GM12878 (cell line): ENCODE data around the gene RPS6KC1. TPM values are rescaled to one million over a fixed set of nuclear protein-coding genes. Genes with fewer than 3 reads are reported as not detected.

ENCODE experiments used
- ATAC-seq: fragments of 200-7000 bp; cut with Tn5 transposase; 3 replicates; pipeline ENCODE4 v1.9.1; 2020; ENCODE audit warnings: mild to moderate bottlenecking, moderate library complexity
- BruUV-seq: library from RNA; stranded (reverse); fragments of 400-500 nt; replicated peaks from 2 replicates; lab custom pipeline; 2021; lab: Mats Ljungman, UMichigan
- CTCF ChIA-PET: fragments of 300-600 bp; sonication (Branson Sonifier 250); formaldehyde crosslinking; extraction: SDS; loops from one replicate; lab custom pipeline; 2021; ENCODE audit warnings: inconsistent platforms; lab: Yijun Ruan, JAX
- POLR2A ChIA-PET: fragments of 350-600 bp; formaldehyde crosslinking; extraction: SDS; loops from one replicate; lab custom pipeline; 2021; ENCODE audit warnings: inconsistent platforms; lab: Charles Lee
- RAD21 ChIA-PET: fragments of 300-600 bp; sonication (Branson Sonifier 250); formaldehyde crosslinking; loops from one replicate; lab custom pipeline; 2023; ENCODE audit warnings: antibody characterized with exemption; ENCODE audit not compliant: unreplicated experiment; lab: Charles Lee
- SMC1A ChIA-PET: fragments of 300-600 bp; sonication (Branson Sonifier 250); formaldehyde crosslinking; loops from one replicate; lab custom pipeline; 2023; ENCODE audit not compliant: unreplicated experiment, uncharacterized antibody; lab: Charles Lee
- DNase-seq: peaks from one replicate; pipeline ENCODE4 v3.0.0-alpha.2; 2011; ENCODE audit warnings: low read depth, low spot score
- FAIRE-seq: peaks from 3 replicates; lab custom pipeline; 2011; peaks lifted over from hg19 to GRCh38; lab: Jason Lieb, UNC
- H2AFZ ChIP-seq: 2 replicates; pipeline ENCODE4 v1.6.0; 2011; ENCODE audit warnings: low read depth, low read length, control low read depth; ENCODE audit not compliant: control insufficient read depth
- H3K27ac ChIP-seq: 2 replicates; pipeline ENCODE4 v1.5.1; 2011; ENCODE audit warnings: control low read depth; ENCODE audit not compliant: control insufficient read depth, insufficient read depth
- H3K27me3 ChIP-seq, 2 experiments: replicated peaks in 1 of 2; 2 replicates each; pipeline versions ENCODE4 v1.6.0 to v1.6.1; 2011; ENCODE audit warnings: low read length in 1 of 2; ENCODE audit not compliant: control insufficient read depth in 2 of 2, insufficient read depth in 2 of 2
- H3K36me3 ChIP-seq, 2 experiments: 2 replicates each; pipeline ENCODE4 v1.5.1; 2011; ENCODE audit warnings: low read length in 1 of 2; ENCODE audit not compliant: control insufficient read depth in 2 of 2, insufficient read depth in 2 of 2
- H3K4me1 ChIP-seq: 2 replicates; pipeline ENCODE4 v1.6.1; 2011; ENCODE audit warnings: mild to moderate bottlenecking, low read length, moderate library complexity, mixed read lengths; ENCODE audit not compliant: control insufficient read depth, insufficient read depth
- H3K4me2 ChIP-seq: 2 replicates; pipeline ENCODE4 v1.6.0; 2011; ENCODE audit warnings: control low read depth; ENCODE audit not compliant: control insufficient read depth, insufficient read depth
- H3K4me3 ChIP-seq: fragments of 200-600 bp; sonication (generic); 2 replicates; pipeline ENCODE4 v1.5.1; 2016
- H3K79me2 ChIP-seq: 2 replicates; pipeline ENCODE4 v1.6.0; 2011; ENCODE audit warnings: low read length; ENCODE audit not compliant: control insufficient read depth, insufficient read depth
- H3K9ac ChIP-seq: 2 replicates; pipeline ENCODE4 v1.8.0; 2011; ENCODE audit warnings: low read length, control low read depth, mixed read lengths; ENCODE audit not compliant: control insufficient read depth, insufficient read depth
- H3K9me3 ChIP-seq: replicated peaks from 3 replicates; pipeline ENCODE4 v1.5.1; 2011; ENCODE audit warnings: mild to moderate bottlenecking, low read length; ENCODE audit not compliant: control insufficient read depth, insufficient read depth
- H4K20me1 ChIP-seq: 2 replicates; pipeline ENCODE4 v1.6.0; 2011; ENCODE audit not compliant: control insufficient read depth, insufficient read depth
- ASH2L ChIP-seq: fragments of 300-600, 200-600 bp; sonication (generic); IDR thresholded peaks from 2 replicates; pipeline ENCODE4 v1.6.1; 2017; ENCODE audit warnings: low read depth, mild to moderate bottlenecking, borderline replicate concordance
- CBFB ChIP-seq: IDR thresholded peaks from 2 replicates; pipeline ENCODE4 v1.6.1; 2016; ENCODE audit warnings: antibody characterized with exemption, low read depth
- CREB1 ChIP-seq: IDR thresholded peaks from 2 replicates; pipeline ENCODE4 v1.6.1; 2012; ENCODE audit warnings: low read depth, mild to moderate bottlenecking, inconsistent platforms
- HCFC1 ChIP-seq: fragments of 150-350 bp; IDR thresholded peaks from 2 replicates; pipeline ENCODE4 v1.6.1; 2014; ENCODE audit warnings: low read length
- IKZF1 ChIP-seq: fragments of 450-650 bp; conservative IDR thresholded peaks from 2 replicates; pipeline ENCODE4 v1.6.1; 2017; ENCODE audit warnings: antibody characterized with exemption, mild to moderate bottlenecking
- KDM1A ChIP-seq: fragments of 200-600 bp; sonication (generic); IDR thresholded peaks from 2 replicates; pipeline ENCODE4 v1.6.1; 2016; ENCODE audit warnings: borderline replicate concordance
- NR2F1 ChIP-seq: fragments of 450-650 bp; conservative IDR thresholded peaks from 2 replicates; pipeline ENCODE4 v1.6.1; 2017; ENCODE audit warnings: mild to moderate bottlenecking
- PAX8 ChIP-seq: fragments of 450-650 bp; IDR thresholded peaks from 2 replicates; pipeline ENCODE4 v1.6.1; 2017; ENCODE audit warnings: mild to moderate bottlenecking, moderate library complexity
- RAD21 ChIP-seq: IDR thresholded peaks from 2 replicates; pipeline ENCODE4 v1.6.1; 2011; ENCODE audit warnings: mild to moderate bottlenecking, low read depth, low read length, moderate library complexity; ENCODE audit not compliant: insufficient read depth
- RBBP5 ChIP-seq: fragments of 200-600 bp; sonication (generic); conservative IDR thresholded peaks from 2 replicates; pipeline ENCODE4 v1.6.1; 2016
- SRF ChIP-seq, 2 experiments: IDR thresholded peaks; 2 replicates each; pipeline ENCODE4 v1.6.1; 2011; ENCODE audit warnings: low read depth in 2 of 2, low read length in 2 of 2, mild to moderate bottlenecking in 1 of 2, moderate library complexity in 1 of 2
- SUPT20H ChIP-seq: IDR thresholded peaks from 2 replicates; pipeline ENCODE4 v1.6.1; 2011; ENCODE audit warnings: low read depth, mild to moderate bottlenecking, low read length, moderate library complexity, borderline replicate concordance; ENCODE audit not compliant: control insufficient read depth
- ZBED1 ChIP-seq: IDR thresholded peaks from 2 replicates; pipeline ENCODE4 v1.6.1; 2016; ENCODE audit warnings: borderline replicate concordance
- ZZZ3 ChIP-seq: IDR thresholded peaks from 2 replicates; pipeline ENCODE4 v1.6.1; 2011; ENCODE audit warnings: low read depth; ENCODE audit not compliant: control insufficient read depth, insufficient read length
- WGBS: methylation state at CpG from one replicate; pipeline ENCODE4 v1.1.6; 2016; ENCODE audit warnings: low lambda C conversion rate; ENCODE audit not compliant: insufficient replicate concordance, insufficient coverage; ENCODE audit errors: missing lambda C conversion rate; 5-methylcytosine and 5-hydroxymethylcytosine counted together
- in situ Hi-C: fragments of 300-500 bp; cut with MboI; formaldehyde crosslinking; loops from 9 replicates; pipeline ENCODE4 v1.14.3; 2018; ENCODE audit warnings: mixed read lengths
- intact Hi-C: fragments of 100-400 bp; cut with micrococcal nuclease; formaldehyde crosslinking; loops from one replicate; pipeline ENCODE4 v1.14.2; 2022; ENCODE audit not compliant: unreplicated experiment
- polyA plus RNA-seq, 11 experiments: library from polyadenylated mRNA; depleted of rRNA in 4 of 11; unstranded in 6 of 11; stranded (reverse) in 5 of 11; fragments of >200 nt; fragmentation: Nextera tagmentation in 4 of 11; fragmentation: Illumina TruSeq in 1 of 11; extraction: Ambion mirVana in 4 of 11; extraction: Trizol in 1 of 11; gene quantifications; 1 replicate in 1 of 11; 2 replicates in 10 of 11; pipeline versions ENCODE4 v1.2.1 to v1.2.3, GENCODE V29; 2011 to 2016; ENCODE audit warnings: inconsistent platforms in 2 of 11, missing spikeins in 2 of 11, low read depth in 1 of 11
- total RNA-seq, 4 experiments: library from RNA; depleted of rRNA in 3 of 4; stranded (reverse); fragments of >200 nt in 3 of 4; fragmentation: Illumina TruSeq in 1 of 4; extraction: Trizol in 1 of 4; gene quantifications; 2 replicates each; pipeline versions ENCODE4 v1.2.1 to v1.2.3, GENCODE V29; 2013 to 2021
- TF ChIP-seq, protein P1 (sequence below): fragments of 450-650 bp; IDR thresholded peaks from 2 replicates; pipeline ENCODE4 v1.6.1; 2017; ENCODE audit warnings: mild to moderate bottlenecking, low read depth, inconsistent platforms; ENCODE audit not compliant: poor library complexity, severe bottlenecking
- TF ChIP-seq, protein P2 (sequence below): IDR thresholded peaks from 2 replicates; pipeline ENCODE4 v1.6.1; 2011; ENCODE audit warnings: low read depth, low read length, improper control_type of control experiment, borderline replicate concordance
- TF ChIP-seq, protein P3 (sequence below): fragments of 150-350 bp; IDR thresholded peaks from 2 replicates; pipeline ENCODE4 v1.6.1; 2014; ENCODE audit warnings: mild to moderate bottlenecking, low read depth, low read length

RPS6KC1 gene
- total and polyA plus RNA-seq, 10 of the 15 experiments (the other 5 are each of a cell fraction or from before 2014, with no cell fraction given): 2.9 to 17.3 (median 12.2) TPM

DNA sequence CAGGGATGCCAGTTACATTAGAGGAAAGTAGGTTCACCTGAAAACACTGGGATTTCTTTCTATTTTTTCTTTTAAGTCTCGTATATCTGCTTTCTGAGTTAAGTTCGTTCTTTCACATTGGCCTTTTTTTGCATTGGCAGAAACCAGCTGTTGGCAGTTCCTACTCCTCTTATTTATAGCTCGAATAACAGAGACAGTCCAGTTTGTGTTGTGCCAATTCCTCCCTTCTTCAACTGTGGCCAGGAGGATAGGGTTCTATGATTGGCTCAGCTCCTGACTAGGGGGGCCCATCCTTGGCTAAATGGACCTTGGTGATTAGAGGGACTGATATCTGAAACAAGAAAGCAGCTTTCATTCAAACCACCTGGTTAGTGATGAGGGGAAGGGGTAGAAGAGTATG lies 115.8 kb downstream of the RPS6KC1 start:
- ChIA-PET CTCF (no interaction called here), POLR2A (no interaction called here), RAD21 (no interaction called here), SMC1A (interaction anchor here (2.5 kb wide), 1 partner anchor 9 kb away, joined by 7 read pairs; no protein-coding TSS in a partner anchor)
- no peak overlapping the region for H2AFZ ChIP-seq
- H3K9ac ChIP-seq: no peak overlapping the region
- no peaks in the 10 kb centered on the region for H3K9me3 ChIP-seq
- no TSS peak for BruUV-seq
- no peaks in the 10 kb centered on the region for H3K4me1 ChIP-seq
- no peak overlapping the region for H3K4me2 ChIP-seq
- no peak for FAIRE-seq
- no peaks in the 10 kb centered on the region for H3K36me3 ChIP-seq
- ATAC-seq: no peak
- intact Hi-C loops (no loop called here), in situ Hi-C loops (no loop called here)
- no peak for DNase-seq
- no peaks in the 10 kb centered on the region for H3K27me3 ChIP-seq
- WGBS: 61% methylated on average over 3 of the region's 3 CpGs
- H3K27ac ChIP-seq: no peak overlapping the region
- no peak overlapping the region for H3K4me3 ChIP-seq
- no peaks in the 10 kb centered on the region for H4K20me1 ChIP-seq
- TF ChIP-seq NR2F1: no peak
- no peak for TF ChIP-seq SUPT20H
- no peak for TF ChIP-seq HCFC1
- no peak for TF ChIP-seq SRF (IDR thresholded peaks at IDR 0.05; ENCODE audit: low read depth in 2 of 2, low read length in 2 of 2)
- no peak for TF ChIP-seq PAX8
- TF ChIP-seq ZZZ3: no peak
- no peak for TF ChIP-seq IKZF1
- no peak for TF ChIP-seq RAD21
- TF ChIP-seq, protein P1, sequence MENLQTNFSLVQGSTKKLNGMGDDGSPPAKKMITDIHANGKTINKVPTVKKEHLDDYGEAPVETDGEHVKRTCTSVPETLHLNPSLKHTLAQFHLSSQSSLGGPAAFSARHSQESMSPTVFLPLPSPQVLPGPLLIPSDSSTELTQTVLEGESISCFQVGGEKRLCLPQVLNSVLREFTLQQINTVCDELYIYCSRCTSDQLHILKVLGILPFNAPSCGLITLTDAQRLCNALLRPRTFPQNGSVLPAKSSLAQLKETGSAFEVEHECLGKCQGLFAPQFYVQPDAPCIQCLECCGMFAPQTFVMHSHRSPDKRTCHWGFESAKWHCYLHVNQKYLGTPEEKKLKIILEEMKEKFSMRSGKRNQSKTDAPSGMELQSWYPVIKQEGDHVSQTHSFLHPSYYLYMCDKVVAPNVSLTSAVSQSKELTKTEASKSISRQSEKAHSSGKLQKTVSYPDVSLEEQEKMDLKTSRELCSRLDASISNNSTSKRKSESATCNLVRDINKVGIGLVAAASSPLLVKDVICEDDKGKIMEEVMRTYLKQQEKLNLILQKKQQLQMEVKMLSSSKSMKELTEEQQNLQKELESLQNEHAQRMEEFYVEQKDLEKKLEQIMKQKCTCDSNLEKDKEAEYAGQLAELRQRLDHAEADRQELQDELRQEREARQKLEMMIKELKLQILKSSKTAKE: no peak
- no peak for TF ChIP-seq ZBED1
- no peak for TF ChIP-seq CREB1
- TF ChIP-seq, protein P2, sequence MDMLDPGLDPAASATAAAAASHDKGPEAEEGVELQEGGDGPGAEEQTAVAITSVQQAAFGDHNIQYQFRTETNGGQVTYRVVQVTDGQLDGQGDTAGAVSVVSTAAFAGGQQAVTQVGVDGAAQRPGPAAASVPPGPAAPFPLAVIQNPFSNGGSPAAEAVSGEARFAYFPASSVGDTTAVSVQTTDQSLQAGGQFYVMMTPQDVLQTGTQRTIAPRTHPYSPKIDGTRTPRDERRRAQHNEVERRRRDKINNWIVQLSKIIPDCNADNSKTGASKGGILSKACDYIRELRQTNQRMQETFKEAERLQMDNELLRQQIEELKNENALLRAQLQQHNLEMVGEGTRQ: no peak
- no peak for TF ChIP-seq ASH2L
- TF ChIP-seq, protein P3, sequence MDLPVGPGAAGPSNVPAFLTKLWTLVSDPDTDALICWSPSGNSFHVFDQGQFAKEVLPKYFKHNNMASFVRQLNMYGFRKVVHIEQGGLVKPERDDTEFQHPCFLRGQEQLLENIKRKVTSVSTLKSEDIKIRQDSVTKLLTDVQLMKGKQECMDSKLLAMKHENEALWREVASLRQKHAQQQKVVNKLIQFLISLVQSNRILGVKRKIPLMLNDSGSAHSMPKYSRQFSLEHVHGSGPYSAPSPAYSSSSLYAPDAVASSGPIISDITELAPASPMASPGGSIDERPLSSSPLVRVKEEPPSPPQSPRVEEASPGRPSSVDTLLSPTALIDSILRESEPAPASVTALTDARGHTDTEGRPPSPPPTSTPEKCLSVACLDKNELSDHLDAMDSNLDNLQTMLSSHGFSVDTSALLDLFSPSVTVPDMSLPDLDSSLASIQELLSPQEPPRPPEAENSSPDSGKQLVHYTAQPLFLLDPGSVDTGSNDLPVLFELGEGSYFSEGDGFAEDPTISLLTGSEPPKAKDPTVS: no peak
- no peak for TF ChIP-seq KDM1A
- no peak for TF ChIP-seq RBBP5
- TF ChIP-seq CBFB: no peak
- no peaks in the 10 kb centered on the region for H3K79me2 ChIP-seq
